DMS 273 (cell line): ENCODE measurements around the gene SUCLG2.
A peak's percentile ranks its signal among the peaks of the same experiment; 100 is the strongest.
"Not testable (repeated sequence)": the region's sequence is repeated elsewhere in the genome, so short reads cannot be mapped to it uniquely, and the experiment has no call there.

Experiments
- DNase-seq: peaks from one replicate; lab custom pipeline; 2025; ENCODE audit not compliant: unreplicated experiment; lab: John Stamatoyannopoulos, UW

Gene SUCLG2

DNA sequence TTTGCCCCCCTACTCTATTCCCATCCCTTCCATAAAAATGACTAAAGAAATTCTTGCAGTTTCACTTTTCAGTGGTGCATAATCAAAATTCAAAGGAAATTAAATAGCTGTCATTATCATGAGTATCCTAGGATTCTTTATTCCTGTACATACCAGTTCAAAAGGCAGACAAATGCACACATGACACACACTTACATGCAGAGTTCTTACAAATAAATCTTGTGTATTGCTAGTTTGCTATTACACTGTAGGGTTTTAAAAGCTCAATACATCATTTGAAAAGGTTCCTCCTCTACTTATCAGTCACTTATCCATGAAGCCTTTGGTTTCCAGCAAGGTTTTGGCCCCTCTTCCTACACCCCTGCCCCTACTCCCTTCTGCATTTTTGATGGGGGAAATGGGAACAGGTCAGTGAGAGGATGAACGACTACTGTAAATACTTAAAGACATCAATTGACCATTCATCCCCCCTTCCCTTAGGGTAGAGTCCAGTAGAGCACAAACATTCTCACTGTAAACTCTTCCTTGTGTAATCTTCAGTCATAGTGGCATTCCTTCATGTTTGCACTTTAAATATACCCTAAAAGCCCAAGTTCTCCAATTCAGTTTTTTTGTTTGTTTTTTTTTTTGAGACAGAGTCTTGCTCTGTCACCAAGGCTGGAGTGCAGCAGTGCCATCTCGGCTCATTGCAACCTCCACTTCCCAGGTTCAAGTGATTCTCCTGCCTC is 92.6 kb downstream of the SUCLG2 start:
- no peak for DNase-seq

DNA sequence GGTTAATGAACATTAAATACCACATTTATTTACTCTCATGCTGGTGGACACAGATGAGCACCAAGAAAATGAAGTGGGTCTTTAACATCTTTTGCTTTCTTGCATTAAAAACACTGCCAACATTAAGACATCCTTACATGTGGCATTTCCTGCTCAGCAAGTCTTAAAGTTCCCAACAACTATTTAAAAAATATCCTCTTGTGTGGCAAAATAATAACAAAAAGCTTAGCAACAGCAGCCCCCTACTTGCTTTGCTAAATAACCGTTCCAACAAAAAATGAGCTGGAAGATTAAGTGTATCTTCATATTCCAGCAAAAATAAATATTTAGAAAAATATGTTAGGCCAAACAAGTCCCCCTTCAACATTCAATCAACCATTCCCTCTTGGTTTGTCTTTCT is 93.1 kb downstream of the SUCLG2 start:
- no peak for DNase-seq

DNA sequence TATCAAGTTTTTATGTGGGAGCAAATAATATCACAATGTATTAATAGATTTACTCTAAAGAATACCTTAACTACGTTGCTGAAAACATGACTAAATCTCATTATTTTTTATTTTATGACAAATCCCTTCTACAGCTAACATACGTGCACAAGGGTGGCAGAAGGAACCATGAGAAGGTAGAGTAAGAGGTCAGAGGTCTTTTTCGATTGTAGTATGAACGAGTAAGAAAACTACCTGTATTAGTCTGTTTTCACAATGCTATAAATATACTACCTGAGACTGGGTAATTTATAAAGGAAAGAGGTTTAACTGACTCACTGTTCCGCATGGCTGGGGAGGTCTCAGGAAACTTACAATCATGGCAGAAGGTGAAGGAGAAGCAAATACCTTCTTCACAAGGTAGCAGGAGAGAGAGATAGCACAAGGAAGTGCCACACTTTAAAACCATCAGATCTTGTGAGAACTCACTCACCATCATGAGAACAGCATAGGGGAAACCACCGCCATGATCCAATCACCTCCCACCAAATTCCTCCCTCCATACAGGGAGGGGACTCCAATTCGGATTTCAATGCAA is 95.3 kb downstream of the SUCLG2 start:
- DNase-seq, result no peak

GRCh38 chr3:67558426-67558825 is 96.0 kb downstream of the SUCLG2 start:
- DNase-seq, result peak; percentile 51

DNA sequence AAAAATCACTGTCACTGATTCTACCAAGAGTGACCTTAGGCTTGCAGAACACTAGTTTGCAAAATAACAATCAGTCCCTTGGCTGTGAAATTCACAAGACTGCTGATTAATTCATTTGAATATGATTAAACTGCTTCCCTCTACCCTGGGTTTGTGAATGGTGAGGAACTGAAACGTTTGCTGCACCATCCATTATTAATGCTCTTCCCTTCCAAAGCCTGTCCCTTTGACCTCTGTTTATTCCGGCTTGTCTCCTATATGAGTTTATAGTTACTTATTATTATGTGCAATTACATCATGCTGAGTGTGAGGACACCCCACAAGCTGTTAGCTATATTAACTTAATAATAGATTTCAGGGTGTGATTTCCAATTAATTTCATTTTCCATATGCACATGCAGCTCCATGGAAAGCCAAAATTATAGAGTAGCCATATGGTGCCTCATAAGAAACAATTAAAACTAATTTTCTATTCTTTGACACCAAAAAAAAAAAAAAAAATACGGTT is 96.5 kb downstream of the SUCLG2 start:
- DNase-seq, result peak; percentile 21

- DNase-seq, result peak; percentile 78
Observed at GRCh38 chr3:67551361-67552016, 102.9 kb downstream of the SUCLG2 start.

- DNase-seq, result peak; percentile 71
Observed at GRCh38 chr3:67550541-67550940, 103.9 kb downstream of the SUCLG2 start.

DNA sequence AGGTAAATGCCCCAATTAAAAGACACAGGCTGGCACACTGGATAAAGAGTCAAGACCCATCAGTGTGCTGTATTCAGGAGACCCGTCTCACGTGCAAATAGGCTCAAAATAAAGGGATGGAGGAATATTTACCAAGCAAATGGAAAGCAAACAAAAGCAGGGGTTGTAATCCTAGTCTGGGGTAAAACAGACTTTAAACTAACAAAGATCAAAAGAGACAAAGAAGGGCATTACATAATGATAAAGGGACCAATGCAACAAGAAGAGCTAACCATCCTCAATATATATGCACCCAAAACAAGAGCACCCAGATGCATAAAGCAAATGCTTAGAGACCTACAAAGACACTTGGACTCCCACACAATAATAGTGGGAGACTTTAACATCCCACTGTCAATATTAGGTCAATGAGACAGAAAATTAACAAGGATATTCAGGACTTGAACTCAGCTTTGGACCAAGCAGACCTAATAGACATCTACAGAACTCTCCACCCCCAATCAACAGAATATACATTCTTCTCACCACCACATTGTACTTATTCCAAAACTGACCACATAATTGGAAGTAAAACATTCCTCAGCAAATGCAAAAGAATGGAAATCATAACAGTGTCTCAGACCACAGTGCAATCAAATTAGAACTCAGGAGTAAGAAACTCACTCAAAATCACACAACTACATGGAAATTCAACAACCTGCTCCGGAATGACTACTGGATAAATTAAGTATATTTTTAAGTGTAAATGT is 111.7 kb downstream of the SUCLG2 start:
- not testable (repeated sequence) for DNase-seq

DNA sequence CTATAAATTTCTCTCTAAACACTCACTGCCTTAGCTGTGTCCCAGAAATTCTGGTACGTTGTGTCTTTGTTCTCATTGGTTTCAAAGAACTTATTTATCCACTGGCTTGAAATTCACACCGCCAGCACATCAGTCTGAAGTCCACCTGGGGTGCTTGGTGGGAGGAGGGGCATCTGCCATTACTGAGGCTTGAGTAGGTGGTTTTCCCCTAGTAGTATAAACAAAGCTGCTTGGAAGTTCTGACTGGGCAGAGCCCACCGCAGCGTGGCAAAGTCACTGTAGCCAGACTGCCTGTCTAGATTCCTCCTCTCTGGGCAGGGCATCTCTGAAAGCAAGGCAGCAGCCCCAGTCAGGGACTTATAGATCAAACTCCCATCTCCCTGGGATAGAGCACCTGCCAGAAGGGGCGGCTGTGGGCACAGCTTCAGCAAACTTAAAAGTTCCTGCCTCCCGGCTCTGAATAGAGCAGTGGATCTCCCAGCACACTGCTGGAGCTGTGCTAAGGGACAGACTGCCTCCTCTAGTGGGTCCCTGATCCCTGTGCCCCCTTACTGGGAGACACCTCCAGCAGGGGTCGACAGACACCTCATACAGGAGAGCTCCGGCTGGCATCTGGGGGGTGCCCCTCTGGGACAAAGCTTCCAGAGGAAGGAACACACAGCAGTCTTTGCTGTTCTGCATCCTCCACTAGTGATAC is 114.1 kb downstream of the SUCLG2 start:
- DNase-seq, result no peak

GRCh38 chr3:67537203-67537602 is 117.2 kb downstream of the SUCLG2 start:
- not testable (repeated sequence) for DNase-seq

- no peak for DNase-seq
Observed at GRCh38 chr3:67535006-67535405, 119.4 kb downstream of the SUCLG2 start.

GRCh38 chr3:67534594-67534993 is 119.8 kb downstream of the SUCLG2 start:
- no peak for DNase-seq

DNA sequence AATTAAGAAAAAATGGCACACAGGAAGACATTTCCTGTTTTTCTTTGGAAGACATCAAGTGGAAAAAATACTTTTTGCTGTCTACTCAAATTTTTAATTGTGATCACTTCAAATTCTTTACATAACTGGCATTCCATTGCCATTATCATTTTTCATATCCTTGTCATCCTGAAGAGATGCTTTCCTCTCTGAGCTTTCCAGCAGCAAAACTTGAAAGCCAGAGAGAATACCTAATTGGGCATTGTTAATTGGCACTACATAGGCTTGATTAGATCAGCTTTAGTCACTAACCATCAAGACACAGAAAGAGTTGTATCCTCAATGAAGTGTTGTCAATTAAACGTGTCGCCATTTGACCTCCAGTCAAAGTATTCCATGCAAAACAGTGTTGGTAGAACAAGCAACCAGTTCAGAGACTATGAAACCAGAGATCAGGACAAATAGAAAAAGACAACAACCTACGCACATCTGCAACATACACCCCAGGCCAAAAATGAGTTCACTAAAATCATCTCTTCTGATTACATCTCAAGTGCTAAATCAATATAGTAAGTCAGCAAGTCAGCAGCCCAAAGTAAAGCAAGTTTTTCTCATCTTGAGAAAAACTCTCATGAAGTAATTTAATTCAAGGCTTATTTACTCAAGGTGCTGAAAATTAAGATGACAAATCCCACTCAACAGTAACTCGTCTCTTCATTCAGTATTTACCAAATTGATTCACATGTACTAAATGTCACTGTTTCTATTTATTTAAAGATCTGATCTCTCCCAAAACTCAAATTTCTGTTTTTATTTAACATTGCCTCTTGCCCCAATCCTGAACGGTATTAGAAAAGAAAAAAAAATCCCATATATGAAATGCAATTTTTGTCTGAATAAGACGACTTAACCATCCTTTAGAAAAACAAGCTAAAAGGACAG is 123.0 kb downstream of the SUCLG2 start:
- DNase-seq, result no peak

- DNase-seq, result no peak
Observed at GRCh38 chr3:67529915-67530314, 124.5 kb downstream of the SUCLG2 start.

- peak; percentile 22 for DNase-seq
Observed at GRCh38 chr3:67529337-67529736, 125.1 kb downstream of the SUCLG2 start.

- peak; percentile 21 for DNase-seq
Observed at GRCh38 chr3:67526246-67526645, 128.2 kb downstream of the SUCLG2 start.

DNA sequence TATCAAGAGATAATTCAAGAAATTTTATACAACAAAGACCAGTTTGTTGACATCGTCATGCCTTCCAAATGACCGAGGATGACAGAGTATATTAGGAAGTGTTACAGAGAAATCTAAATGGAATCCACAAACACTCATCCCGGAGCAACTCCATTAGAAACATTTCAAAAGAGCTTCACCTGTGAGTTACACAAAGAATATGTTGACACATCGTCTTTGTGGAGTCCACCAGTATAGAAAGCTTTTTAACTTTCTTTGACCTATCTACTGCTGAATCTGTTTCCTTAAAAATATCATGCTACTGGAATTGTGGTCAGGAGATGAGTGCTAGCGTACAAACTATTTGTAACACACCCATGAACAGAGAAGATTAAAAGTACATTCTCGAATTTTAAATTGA is 130.4 kb downstream of the SUCLG2 start:
- no peak for DNase-seq

- no peak for DNase-seq
Observed at GRCh38 chr3:67522081-67522480, 132.3 kb downstream of the SUCLG2 start.

- DNase-seq, result no peak
Observed at GRCh38 chr3:67521053-67521646, 133.3 kb downstream of the SUCLG2 start.
